Subcutaneous abdominal adipose tissue (tissue), 5 donors: ENCODE measurements around the gene TMEM218.

Source experiments
- H3K27ac ChIP-seq: one replicate; pipeline ENCODE4 v1.7.0; 2013; ENCODE audit warnings: low read depth, mild to moderate bottlenecking, inconsistent platforms, low read length, moderate library complexity
- H3K27me3 ChIP-seq, 5 donors: one replicate each; pipeline ENCODE4 v1.7.0; 2013; ENCODE audit warnings: low read length in 5 of 5, inconsistent platforms in 1 of 5; ENCODE audit not compliant: control insufficient read depth in 5 of 5, insufficient read depth in 4 of 5
- H3K36me3 ChIP-seq, 5 donors: one replicate each; pipeline ENCODE4 v1.7.0; 2013; ENCODE audit warnings: low read length in 5 of 5; ENCODE audit not compliant: control insufficient read depth in 5 of 5, insufficient read depth in 5 of 5
- H3K4me1 ChIP-seq, 5 donors: one replicate each; pipeline ENCODE4 v1.7.0; 2013; ENCODE audit warnings: low read length in 5 of 5, mild to moderate bottlenecking in 3 of 5, moderate library complexity in 1 of 5; ENCODE audit not compliant: control insufficient read depth in 5 of 5, insufficient read depth in 5 of 5
- H3K4me3 ChIP-seq, 5 donors: one replicate each; pipeline ENCODE4 v1.7.0; 2013; ENCODE audit warnings: low read length in 5 of 5, low read depth in 1 of 5
- H3K9ac ChIP-seq, 5 donors: one replicate each; pipeline ENCODE4 v1.7.0; 2013; ENCODE audit warnings: low read length in 5 of 5, mild to moderate bottlenecking in 4 of 5, moderate library complexity in 3 of 5
- H3K9me3 ChIP-seq, 5 donors: one replicate each; pipeline ENCODE4 v1.7.0; 2013; ENCODE audit warnings: low read length in 5 of 5; ENCODE audit not compliant: control insufficient read depth in 5 of 5
- donor health status: healthy.
- donor health status: healthy.
- donor health status: healthy.
- donor health status: healthy.
- donor health status: healthy.

Gene TMEM218

DNA sequence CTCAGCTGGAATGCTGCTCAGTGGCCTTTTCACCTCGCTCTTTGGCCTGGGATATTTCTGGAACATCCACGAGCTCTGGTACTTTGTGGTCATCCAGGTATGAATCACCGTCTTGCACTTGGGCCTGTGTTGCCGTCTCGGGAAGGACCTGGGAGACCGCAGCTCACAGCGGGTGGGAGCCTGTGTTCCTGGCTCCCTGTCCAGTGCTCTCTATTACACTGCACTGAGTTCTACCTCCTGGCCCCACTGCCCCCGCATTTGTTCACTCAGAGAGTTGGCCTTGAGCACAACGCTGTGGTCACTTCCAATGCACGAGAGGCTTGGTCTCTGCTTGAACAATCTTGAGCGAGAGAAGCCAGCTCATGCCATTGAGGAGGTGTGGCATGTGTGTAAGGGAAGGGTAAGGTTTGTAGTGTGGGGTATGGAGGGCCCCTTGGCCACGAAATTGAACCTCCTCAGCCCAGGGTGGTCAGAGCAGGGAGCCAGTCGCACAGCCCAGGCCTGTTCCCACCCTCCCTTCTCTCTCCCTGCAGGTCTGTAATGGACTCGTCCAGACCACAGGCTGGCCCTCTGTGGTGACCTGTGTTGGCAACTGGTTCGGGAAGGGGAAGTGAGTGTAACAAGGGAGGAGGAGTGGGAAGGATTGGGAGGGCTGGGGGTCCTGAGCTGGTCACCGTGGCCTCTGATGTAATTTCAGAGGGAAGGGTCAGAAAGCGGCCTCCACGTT, 32.1 kb downstream of the TMEM218 start:
- Histone ChIP-seq H3K4me1 (peaks cover 0 to 18% (median 0%) of the 10 kb centered on the region in 5 donors), H3K9me3 (no peaks in the 10 kb centered on the region), H3K9ac (no peak overlapping the region), H3K36me3 (peaks cover 0 to 27% (median 6%) of the 10 kb centered on the region in 5 donors), H3K27me3 (peaks cover 4 to 12% (median 7%) of the 10 kb centered on the region in 5 donors), H3K27ac (no peak overlapping the region), H3K4me3 (no peak overlapping the region)

DNA sequence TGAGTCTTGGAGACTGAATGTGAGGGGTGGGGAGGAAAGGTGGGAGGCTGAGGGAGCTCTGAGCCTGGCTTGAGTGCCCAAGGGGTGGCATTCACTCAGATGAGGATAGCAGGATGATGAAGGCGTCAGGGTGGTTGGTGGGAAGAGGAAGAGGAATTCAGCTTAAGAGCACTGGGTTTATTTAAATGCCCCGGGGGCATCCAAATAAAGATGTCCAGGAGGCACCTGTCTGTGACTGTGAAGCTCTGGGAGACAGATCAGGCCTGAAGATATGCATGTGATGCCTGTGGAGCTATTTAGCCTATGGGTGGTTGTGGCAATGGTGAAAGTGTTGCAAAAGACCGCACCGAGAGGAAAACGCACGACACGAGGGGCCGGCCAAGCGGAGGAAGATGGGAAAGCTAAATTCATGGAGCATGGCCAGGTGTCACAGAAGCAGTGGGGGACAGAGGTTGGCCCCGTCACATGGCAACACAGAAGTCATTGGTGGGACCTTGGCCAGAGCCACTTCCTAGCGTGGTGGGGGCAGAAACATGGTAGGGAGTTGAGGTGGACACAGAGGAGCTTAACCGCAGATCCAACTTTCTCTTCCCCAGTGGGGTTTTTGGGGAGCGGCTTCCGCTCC, 32.8 kb downstream of the TMEM218 start:
- Histone ChIP-seq H3K4me1 (peaks cover 0 to 19% (median 0%) of the 10 kb centered on the region in 5 donors), H3K27ac (no peak overlapping the region), H3K9ac (no peak overlapping the region), H3K27me3 (peaks cover 3 to 12% (median 5%) of the 10 kb centered on the region in 5 donors), H3K4me3 (no peak overlapping the region), H3K9me3 (no peaks in the 10 kb centered on the region), H3K36me3 (peaks cover 0 to 21% (median 5%) of the 10 kb centered on the region in 5 donors)

DNA sequence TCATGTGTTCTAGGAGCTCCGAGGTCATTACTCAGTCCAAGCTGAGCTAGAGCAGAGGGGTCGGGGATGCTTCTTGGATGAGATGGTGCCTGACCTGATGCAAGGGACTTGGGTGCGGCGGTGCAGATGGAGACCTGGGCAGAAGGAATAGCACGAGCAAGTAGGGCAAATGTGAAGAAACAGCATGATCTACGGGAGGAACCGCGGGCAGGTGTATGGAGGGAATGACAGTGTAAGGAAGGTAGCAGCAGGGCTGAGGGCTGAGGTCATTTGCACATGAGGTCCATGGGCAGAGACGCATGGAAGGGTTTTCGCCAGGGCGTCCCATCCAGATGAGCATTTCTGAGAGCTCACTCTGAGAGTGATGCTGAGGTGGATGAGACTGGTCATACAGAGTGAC, 33.4 kb downstream of the TMEM218 start:
- peaks cover 0 to 25% (median 0%) of the 10 kb centered on the region in 5 donors for H3K4me1 ChIP-seq
- H3K36me3 ChIP-seq = peaks cover 0 to 15% (median 3%) of the 10 kb centered on the region in 5 donors
- H3K9me3 ChIP-seq = no peaks in the 10 kb centered on the region
- no peak overlapping the region for H3K27ac ChIP-seq
- H3K27me3 ChIP-seq = peaks cover 0 to 12% (median 5%) of the 10 kb centered on the region in 5 donors
- H3K9ac ChIP-seq = no peak overlapping the region
- H3K4me3 ChIP-seq = no peak overlapping the region

DNA sequence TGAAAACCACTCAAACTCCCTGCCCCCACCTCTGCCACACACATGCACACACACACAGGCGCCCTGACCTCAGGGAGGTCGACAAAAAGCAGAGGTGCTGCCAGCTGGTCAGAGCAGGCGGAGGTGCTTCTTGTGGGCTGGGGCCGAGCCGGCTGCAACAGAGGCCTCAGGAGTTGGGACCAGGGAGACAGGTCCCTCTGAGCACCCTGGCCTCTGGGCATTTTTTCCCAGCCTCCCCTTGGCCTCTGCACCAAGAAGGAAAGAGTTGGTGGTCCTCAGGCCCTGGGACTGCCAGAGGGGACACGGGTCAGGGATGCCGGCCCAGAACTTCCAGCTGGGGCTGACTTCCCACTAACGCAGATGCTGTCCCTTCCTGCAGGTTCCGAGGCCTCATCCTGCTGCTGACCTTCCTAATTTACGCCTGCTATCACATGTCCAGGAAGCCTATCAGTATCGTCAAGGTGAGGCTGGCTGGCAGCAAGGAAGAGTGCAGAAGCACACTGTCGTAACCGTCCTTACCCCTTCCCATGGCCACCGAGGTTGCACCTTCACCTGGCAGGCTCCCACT, 35.0 kb downstream of the TMEM218 start:
- Histone ChIP-seq H3K4me1 (peaks cover 0 to 31% (median 3%) of the 10 kb centered on the region in 5 donors), H3K9ac (no peak overlapping the region), H3K36me3 (peaks cover 0 to 7% (median 3%) of the 10 kb centered on the region in 5 donors), H3K27me3 (peaks cover 0 to 12% (median 7%) of the 10 kb centered on the region in 5 donors), H3K27ac (no peak overlapping the region), H3K4me3 (no peak overlapping the region), H3K9me3 (no peaks in the 10 kb centered on the region)

DNA sequence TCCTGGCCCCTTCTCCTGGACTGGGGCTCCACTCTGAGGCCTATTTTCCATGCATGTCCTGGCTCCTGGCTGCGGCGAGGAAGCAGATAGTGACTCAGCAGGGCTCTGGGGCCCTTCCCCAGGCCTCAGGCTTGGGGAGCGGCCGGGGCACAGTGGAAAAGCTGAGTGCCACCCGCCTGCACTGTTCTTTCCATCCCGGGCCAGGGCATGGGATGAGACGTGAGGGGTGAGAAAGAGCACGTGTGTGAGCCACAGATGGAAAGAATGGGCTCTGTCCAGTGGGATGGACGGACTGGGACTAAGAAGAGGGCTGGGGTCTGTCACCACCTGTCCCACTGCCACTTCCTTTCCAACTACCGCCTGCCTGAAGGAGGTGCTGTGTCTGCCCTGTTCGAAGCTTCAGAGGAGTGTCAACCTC, 35.5 kb downstream of the TMEM218 start:
- H3K27ac ChIP-seq = no peak overlapping the region
- H3K27me3 ChIP-seq = peaks cover 0 to 12% (median 7%) of the 10 kb centered on the region in 5 donors

DNA sequence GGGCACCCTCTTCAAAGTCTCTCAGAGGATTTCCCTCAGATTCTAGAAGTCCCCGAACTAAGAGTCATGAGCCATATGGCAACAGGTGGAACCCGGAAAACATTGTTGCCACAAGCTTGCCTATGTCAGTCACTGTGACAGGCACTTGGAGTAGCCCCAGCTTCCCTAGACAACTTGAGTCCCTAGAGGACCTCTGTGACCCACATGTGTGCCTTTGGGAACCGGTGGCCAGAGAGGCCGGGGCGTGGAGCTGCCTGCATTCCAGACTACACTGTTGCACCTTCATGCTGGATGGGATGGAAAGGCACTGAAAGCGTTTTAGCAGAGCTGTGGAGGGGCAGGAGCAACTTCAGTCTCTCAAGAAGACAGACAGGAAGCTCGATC, 36.2 kb downstream of the TMEM218 start:
- Histone ChIP-seq H3K4me3 (no peak overlapping the region), H3K27ac (no peak overlapping the region), H3K9ac (peak overlapping the region in 1 of 5 donors; percentile 0), H3K9me3 (no peaks in the 10 kb centered on the region), H3K27me3 (peaks cover 0 to 12% (median 11%) of the 10 kb centered on the region in 5 donors), H3K36me3 (peaks cover 0 to 3% (median 0%) of the 10 kb centered on the region in 5 donors), H3K4me1 (peaks cover 2 to 43% (median 10%) of the 10 kb centered on the region in 5 donors)

More for the DNA sequence above, 35.5 kb downstream of the TMEM218 start:
- Histone ChIP-seq H3K9me3 (no peaks in the 10 kb centered on the region), H3K9ac (no peak overlapping the region), H3K36me3 (peaks cover 0 to 3% (median 2%) of the 10 kb centered on the region in 5 donors), H3K4me1 (peaks cover 0 to 36% (median 9%) of the 10 kb centered on the region in 5 donors), H3K4me3 (no peak overlapping the region)

DNA sequence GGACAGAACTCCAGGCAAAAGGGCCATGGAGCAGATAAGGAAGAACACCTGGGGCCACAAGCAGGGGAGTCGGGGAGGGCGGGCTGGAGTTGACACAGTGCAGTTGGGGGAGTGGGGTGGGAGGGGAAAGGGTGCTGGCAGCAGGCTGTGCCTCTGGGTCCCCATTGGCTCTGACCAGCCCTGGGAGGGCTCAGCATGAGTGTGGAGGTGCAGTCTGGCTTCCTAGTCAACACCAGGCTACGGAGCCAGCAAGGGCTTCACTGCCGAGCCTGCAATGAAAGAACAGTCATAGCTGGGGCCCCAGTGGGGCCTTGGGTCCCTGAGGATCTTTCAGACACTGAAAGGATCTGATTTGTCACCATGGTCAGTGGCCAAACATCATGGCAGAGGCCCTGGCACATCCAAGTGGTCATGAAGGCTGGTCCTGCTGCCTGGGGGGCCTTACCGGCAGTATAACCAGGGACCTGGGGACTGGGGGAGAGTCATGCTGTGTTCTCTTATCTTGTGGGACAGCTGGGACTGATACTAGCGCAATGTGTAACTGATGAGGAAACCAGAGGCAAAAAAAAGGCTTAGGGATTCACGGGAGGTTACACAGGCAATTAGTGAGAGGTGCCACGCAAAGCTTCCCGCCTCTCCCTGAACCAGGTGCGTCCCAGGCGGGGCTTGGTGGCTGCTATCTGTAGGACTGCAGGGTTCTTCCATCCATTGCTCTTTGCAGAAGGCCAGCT, 36.8 kb downstream of the TMEM218 start:
- peaks cover 0 to 3% (median 0%) of the 10 kb centered on the region in 5 donors for H3K36me3 ChIP-seq
- no peak overlapping the region for H3K9ac ChIP-seq
- H3K27ac ChIP-seq = no peak overlapping the region
- peaks cover 0 to 12% (median 11%) of the 10 kb centered on the region in 5 donors for H3K27me3 ChIP-seq
- H3K4me1 ChIP-seq = peaks cover 2 to 49% (median 11%) of the 10 kb centered on the region in 5 donors
- no peaks in the 10 kb centered on the region for H3K9me3 ChIP-seq
- no peak overlapping the region for H3K4me3 ChIP-seq

DNA sequence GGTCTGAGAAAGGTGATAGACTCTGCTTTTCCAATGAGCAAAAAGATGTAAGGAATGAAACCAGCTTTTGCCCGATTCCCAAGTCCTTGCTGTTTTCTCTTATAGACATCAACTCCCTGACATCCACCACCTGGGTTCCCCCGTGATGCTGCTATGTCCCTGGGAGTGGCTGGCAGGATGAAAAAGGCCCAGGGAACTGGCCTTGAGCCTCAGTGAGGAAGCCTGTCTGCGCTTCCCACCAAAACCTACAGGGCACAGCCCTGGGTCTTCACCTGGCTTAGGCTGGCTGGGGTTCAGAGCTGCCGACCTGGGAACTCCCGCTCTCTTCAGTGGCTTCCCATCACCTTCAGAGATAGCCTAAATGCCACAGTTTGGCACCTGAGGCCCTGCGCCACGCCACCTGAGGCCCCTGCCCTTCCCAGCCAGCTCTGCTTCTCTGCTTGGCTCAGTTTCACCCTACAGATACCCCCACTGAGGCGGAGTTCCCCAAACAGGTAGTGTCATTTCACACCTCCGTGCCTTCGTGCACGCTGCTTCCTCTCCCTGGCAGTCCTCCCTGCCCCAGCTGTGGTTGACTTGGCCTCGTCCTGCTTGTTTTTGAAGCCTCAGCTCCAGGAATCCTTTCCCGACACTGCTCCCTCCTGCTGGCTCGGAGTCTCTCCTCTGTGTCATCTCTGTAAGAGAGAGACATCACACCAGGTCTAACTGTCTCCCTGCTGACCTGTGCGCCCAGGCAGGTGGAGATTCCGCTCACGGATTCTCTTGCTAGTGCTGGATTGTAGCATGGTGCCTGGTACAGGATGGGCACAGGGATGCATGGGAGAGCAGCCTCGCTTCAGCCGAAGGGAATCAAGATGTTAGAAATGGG, 37.6 kb downstream of the TMEM218 start:
- Histone ChIP-seq H3K27ac (no peak overlapping the region), H3K36me3 (peaks cover 0 to 3% (median 0%) of the 10 kb centered on the region in 5 donors), H3K27me3 (peaks cover 0 to 12% (median 11%) of the 10 kb centered on the region in 5 donors), H3K9ac (no peak overlapping the region), H3K4me3 (no peak overlapping the region), H3K9me3 (no peaks in the 10 kb centered on the region), H3K4me1 (peaks cover 4 to 54% (median 15%) of the 10 kb centered on the region in 5 donors)
